Psoas muscle (tissue), 8 donors: ENCODE measurements around the gene TAX1BP3. TPM values are rescaled to one million over a fixed set of nuclear protein-coding genes. Genes with fewer than 3 reads are reported as not detected.

ENCODE experiments used
- ATAC-seq, 4 donors: fragments of 200-7000 bp; cut with Tn5 transposase; one replicate each; pipeline ENCODE4 v1.9.1; 2020; ENCODE audit warnings: moderate library complexity in 3 of 4, mild to moderate bottlenecking in 2 of 4
- DNase-seq, 2 donors: peaks; one replicate each; pipeline ENCODE4 v3.0.0-alpha.2; 2020
- H3K27ac ChIP-seq: fragments of 200-600 bp; one replicate; pipeline ENCODE4 v1.8.0; 2022
- H3K27me3 ChIP-seq, 3 donors: fragments of 200-600 bp in 1 of 3; one replicate each; pipeline versions ENCODE4 v1.6.1 to v1.8.0; 2013 to 2022; ENCODE audit warnings: low read length in 2 of 3, mild to moderate bottlenecking in 2 of 3, moderate library complexity in 1 of 3; ENCODE audit not compliant: insufficient read depth in 3 of 3
- H3K36me3 ChIP-seq, 2 donors: fragments of 200-600 bp in 1 of 2; one replicate each; pipeline versions ENCODE4 v1.6.1 to v1.8.0; 2013 to 2022; ENCODE audit warnings: low read depth in 1 of 2, mild to moderate bottlenecking in 1 of 2, moderate library complexity in 1 of 2; ENCODE audit not compliant: insufficient read depth in 1 of 2
- H3K4me1 ChIP-seq: fragments of 200-600 bp; one replicate; pipeline ENCODE4 v1.8.0; 2022
- H3K4me3 ChIP-seq: fragments of 200-600 bp; one replicate; pipeline ENCODE4 v1.8.0; 2022; ENCODE audit warnings: mild to moderate bottlenecking
- H3K9me3 ChIP-seq: fragments of 200-600 bp; one replicate; pipeline ENCODE4 v1.8.0; 2022
- WGBS, 3 donors: extraction: QIAGEN DNeasy Blood & Tissue Kit; methylation state at CpG; one replicate each; pipeline versions ENCODE4 v1.1.6 to v1.1.7; 2013; 5-methylcytosine and 5-hydroxymethylcytosine counted together
- intact Hi-C, 2 donors: fragments of 100-400 bp; cut with DNase I; formaldehyde crosslinking; loops; one replicate each; pipeline versions ENCODE4 v1.11.0 to v1.14.2; 2022
- polyA plus RNA-seq, 3 donors: library from polyadenylated mRNA; stranded (reverse); fragments of 200-250 nt; gene quantifications; one replicate each; pipeline ENCODE4 v1.2.3, GENCODE V29; 2013
- total RNA-seq, 4 donors: library from RNA; stranded (reverse); fragmentation: NEBNext Ultra II Directional in 2 of 4; extraction: Animal tissue kit (Norgen Biotek cat#: 25700) in 2 of 4; gene quantifications; one replicate each; pipeline versions ENCODE4 v1.2.1 to v1.2.4, GENCODE V29; 2021 to 2023
- TF ChIP-seq, protein P1 (sequence below): fragments of 200-600 bp; IDR thresholded peaks from one replicate; pipeline ENCODE4 v1.8.0; 2022; ENCODE audit warnings: antibody characterized with exemption
- donor health status: healthy with polysubstance abuse.
- donor health status: DM: no; HTN: no; CAD: no; lungs with moderate emphysema.
- donor health status: Bipolar disorder and iron deficiency.
- donor health status: healthy.
- donor health status: DM: yes; HTN: yes; CAD: no.
- donor health status: DM: no; HTN: no; CAD: no.
- donor health status: DM: no; HTN: no; CAD: no.
- donor health status: DM: yes; HTN: yes; CAD: no.

The TAX1BP3 gene
- total and polyA plus RNA-seq, 7 donors = 20.4 to 75.7 (median 23.9) TPM

GRCh38 chr17:3641014-3641413, 27.4 kb downstream of the TAX1BP3 start:
- H3K4me1 ChIP-seq = peaks cover 23% of the 10 kb centered on the region
- ATAC-seq (no peak), DNase-seq (peak in 1 of 2 donors; percentile 12)
- H3K4me3 ChIP-seq = no peak overlapping the region
- intact Hi-C loops = no loop called here
- H3K27ac ChIP-seq = peak overlapping the region; percentile 83
- no peaks in the 10 kb centered on the region for H3K9me3 ChIP-seq
- peaks cover 0 to 46% of the 10 kb centered on the region in 2 donors for H3K36me3 ChIP-seq
- TF ChIP-seq, protein P1, sequence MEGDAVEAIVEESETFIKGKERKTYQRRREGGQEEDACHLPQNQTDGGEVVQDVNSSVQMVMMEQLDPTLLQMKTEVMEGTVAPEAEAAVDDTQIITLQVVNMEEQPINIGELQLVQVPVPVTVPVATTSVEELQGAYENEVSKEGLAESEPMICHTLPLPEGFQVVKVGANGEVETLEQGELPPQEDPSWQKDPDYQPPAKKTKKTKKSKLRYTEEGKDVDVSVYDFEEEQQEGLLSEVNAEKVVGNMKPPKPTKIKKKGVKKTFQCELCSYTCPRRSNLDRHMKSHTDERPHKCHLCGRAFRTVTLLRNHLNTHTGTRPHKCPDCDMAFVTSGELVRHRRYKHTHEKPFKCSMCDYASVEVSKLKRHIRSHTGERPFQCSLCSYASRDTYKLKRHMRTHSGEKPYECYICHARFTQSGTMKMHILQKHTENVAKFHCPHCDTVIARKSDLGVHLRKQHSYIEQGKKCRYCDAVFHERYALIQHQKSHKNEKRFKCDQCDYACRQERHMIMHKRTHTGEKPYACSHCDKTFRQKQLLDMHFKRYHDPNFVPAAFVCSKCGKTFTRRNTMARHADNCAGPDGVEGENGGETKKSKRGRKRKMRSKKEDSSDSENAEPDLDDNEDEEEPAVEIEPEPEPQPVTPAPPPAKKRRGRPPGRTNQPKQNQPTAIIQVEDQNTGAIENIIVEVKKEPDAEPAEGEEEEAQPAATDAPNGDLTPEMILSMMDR = no peak
- H3K27me3 ChIP-seq = no peaks in the 10 kb centered on the region
- 49 to 55% (median 51%) methylated on average over 3 of the region's 3 CpGs for WGBS, 3 donors

DNA sequence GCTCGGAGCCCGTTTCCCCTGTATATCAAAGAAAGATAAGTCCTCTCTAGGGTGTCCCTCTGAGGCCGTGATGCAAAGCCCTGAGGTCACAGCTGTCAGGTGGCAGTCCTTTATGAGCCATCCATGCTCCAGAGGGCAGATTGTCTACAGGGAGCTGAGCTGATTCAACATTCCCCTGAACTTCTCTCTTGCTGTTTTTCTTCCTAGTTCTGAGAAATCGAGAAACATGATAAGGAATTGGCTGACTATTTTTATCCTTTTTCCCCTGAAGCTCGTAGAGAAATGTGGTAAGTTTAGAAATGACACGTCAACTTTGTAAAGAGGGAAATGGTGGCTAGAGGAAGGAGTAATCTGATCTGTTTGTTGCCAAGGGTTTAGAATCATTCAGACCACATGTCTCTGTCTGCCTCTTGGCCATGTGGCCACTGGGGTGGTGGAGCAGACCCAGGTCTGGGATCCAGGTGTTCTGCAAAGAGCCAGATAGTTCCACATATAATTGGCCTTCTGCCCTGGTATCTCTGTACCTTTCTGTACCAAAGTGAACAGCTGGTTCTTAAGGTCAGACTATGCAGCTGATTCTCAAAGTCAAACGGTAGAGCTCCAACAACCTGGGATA, 28.3 kb downstream of the TAX1BP3 start:
- Histone ChIP-seq H3K4me3 (no peak overlapping the region), H3K9me3 (no peaks in the 10 kb centered on the region), H3K27ac (peak overlapping the region; percentile 83), H3K36me3 (peaks cover 0 to 41% of the 10 kb centered on the region in 2 donors), H3K4me1 (peaks cover 23% of the 10 kb centered on the region), H3K27me3 (no peaks in the 10 kb centered on the region)
- peak in 3 of 4 donors; percentile 21 to 56 (median 32) for ATAC-seq
- 23 to 33% (median 31%) methylated on average over 7 of the region's 7 CpGs for whole genome bisulfite sequencing, 3 donors
- TF ChIP-seq, protein P1 = no peak
- intact Hi-C loops = loop anchor here in 1 of 2 donors (1.0 kb wide), 1 partner anchor 28 kb away; the partner anchor contains the start of genes EMC6 and TAX1BP3
- peak in 1 of 2 donors; percentile 56 for DNase-seq

- intact Hi-C loops = no loop called here
- 1 to 2% (median 2%) methylated on average over 21 to 31 of the region's 31 CpGs for WGBS, 3 donors
Measured at GRCh38 chr17:3636908-3637373, 31.4 kb downstream of the TAX1BP3 start.

GRCh38 chr17:3636154-3636907, 32.0 kb downstream of the TAX1BP3 start, which contains the start of the genes CTNS and SHPK:
TSS of gene CTNS (plus strand) at chr17:3636760. CDS start at chr17:3640207, 3,447 bp downstream.
TSS of gene SHPK (minus strand) at chr17:3636250. CDS start at chr17:3636219, 31 bp downstream.
- DNase-seq (peak; percentile 97 to 99), ATAC-seq (peak; percentile 92 to 96 (median 94))
- TF ChIP-seq, protein P1 = peak; percentile 6
- WGBS, 3 donors = 0 to 1% (median 0%) methylated on average over 42 to 68 of the region's 68 CpGs
- Histone ChIP-seq H3K9me3 (no peaks in the 10 kb centered on the region), H3K4me1 (peaks cover 31% of the 10 kb centered on the region), H3K4me3 (peak within 1 kb of the TSS; percentile 78), H3K36me3 (peaks cover 0 to 25% of the 10 kb centered on the region in 2 donors), H3K27me3 (no peaks in the 10 kb centered on the region), H3K27ac (peak within 1 kb of the TSS; percentile 94)
- intact Hi-C loops = no loop called here

More at GRCh38 chr17:3636908-3637373, 31.4 kb downstream of the TAX1BP3 start:
- peak overlapping the region; percentile 94 for H3K27ac ChIP-seq
- no peak for DNase-seq
- H3K4me1 ChIP-seq = peaks cover 31% of the 10 kb centered on the region
- H3K4me3 ChIP-seq = peak overlapping the region; percentile 78
- no peaks in the 10 kb centered on the region for H3K27me3 ChIP-seq
- peak; percentile 0 to 9 (median 1) for ATAC-seq
- H3K36me3 ChIP-seq = peaks cover 0 to 23% of the 10 kb centered on the region in 2 donors
- TF ChIP-seq, protein P1 = no peak
- no peaks in the 10 kb centered on the region for H3K9me3 ChIP-seq
